Mesenchymal stem cell (in vitro differentiated cells and primary cell): ENCODE measurements around the gene FBXO42.
A peak's percentile ranks its signal among the peaks of the same experiment; 100 is the strongest.

Experiments used
- DNase-seq: peaks from one replicate; pipeline ENCODE4 v3.0.0-alpha.2; 2013
- H2AFZ ChIP-seq: one replicate; pipeline ENCODE4 v1.6.1; 2013; ENCODE audit warnings: low read depth, mild to moderate bottlenecking, control low read depth, inconsistent platforms, low read length, moderate library complexity
- H2AK5ac ChIP-seq: 2 replicates; pipeline ENCODE4 v1.6.1; 2013; ENCODE audit warnings: low read length, moderate library complexity, mild to moderate bottlenecking, inconsistent platforms; ENCODE audit not compliant: severe bottlenecking
- H2BK120ac ChIP-seq: one replicate; pipeline ENCODE4 v1.6.1; 2013; ENCODE audit warnings: low read depth, mild to moderate bottlenecking, inconsistent platforms, low read length, moderate library complexity
- H2BK12ac ChIP-seq, 2 experiments: one replicate each; pipeline ENCODE4 v1.6.1; 2013; ENCODE audit warnings: inconsistent platforms in 2 of 2, low read length in 2 of 2, mild to moderate bottlenecking in 2 of 2, moderate library complexity in 2 of 2, control low read depth in 1 of 2
- H2BK15ac ChIP-seq: one replicate; pipeline ENCODE4 v1.6.1; 2013; ENCODE audit warnings: mild to moderate bottlenecking, low read depth, inconsistent platforms; ENCODE audit not compliant: poor library complexity, severe bottlenecking
- H2BK5ac ChIP-seq: 2 replicates; pipeline ENCODE4 v1.6.1; 2013; ENCODE audit warnings: low read depth, mild to moderate bottlenecking, low read length, control low read depth, inconsistent platforms; ENCODE audit not compliant: poor library complexity, severe bottlenecking
- H3K14ac ChIP-seq, 2 experiments: one replicate each; pipeline ENCODE4 v1.6.1; 2013; ENCODE audit warnings: inconsistent platforms in 2 of 2, low read length in 2 of 2, control low read depth in 1 of 2, mild to moderate bottlenecking in 1 of 2, moderate library complexity in 1 of 2
- H3K18ac ChIP-seq, 2 experiments: one replicate each; pipeline ENCODE4 v1.6.1; 2013; ENCODE audit warnings: inconsistent platforms in 2 of 2, low read length in 2 of 2, control low read depth in 1 of 2, low read depth in 1 of 2, mild to moderate bottlenecking in 1 of 2
- H3K23ac ChIP-seq, 2 experiments: one replicate each; pipeline ENCODE4 v1.6.1; 2013; ENCODE audit warnings: inconsistent platforms in 2 of 2, low read length in 2 of 2, mild to moderate bottlenecking in 2 of 2, moderate library complexity in 2 of 2, control low read depth in 1 of 2
- H3K27ac ChIP-seq: 2 replicates; pipeline ENCODE4 v1.5.1; 2013; ENCODE audit warnings: mild to moderate bottlenecking, moderate library complexity, low read length, control low read depth, inconsistent platforms; ENCODE audit not compliant: poor library complexity, severe bottlenecking
- H3K27me3 ChIP-seq, 2 experiments: 2 replicates each; pipeline versions ENCODE4 v1.6.1 to v1.7.0; 2013; ENCODE audit warnings: low read length in 2 of 2, mild to moderate bottlenecking in 2 of 2, moderate library complexity in 2 of 2, control low read depth in 1 of 2, inconsistent platforms in 1 of 2; ENCODE audit not compliant: control insufficient read depth in 1 of 2, insufficient read depth in 1 of 2
- H3K36me3 ChIP-seq, 2 experiments: 2 replicates each; pipeline versions ENCODE4 v1.6.1 to v1.7.0; 2013; ENCODE audit warnings: low read length in 2 of 2, control low read depth in 1 of 2, inconsistent platforms in 1 of 2, low read depth in 1 of 2, mild to moderate bottlenecking in 1 of 2; ENCODE audit not compliant: insufficient read depth in 2 of 2, control insufficient read depth in 1 of 2
- H3K4ac ChIP-seq, 2 experiments: one replicate each; pipeline ENCODE4 v1.6.1; 2013; ENCODE audit warnings: inconsistent platforms in 2 of 2, low read length in 2 of 2, mild to moderate bottlenecking in 2 of 2, moderate library complexity in 2 of 2, control low read depth in 1 of 2, low read depth in 1 of 2
- H3K4me1 ChIP-seq: 2 replicates; pipeline ENCODE4 v1.6.1; 2013; ENCODE audit warnings: low read depth, low read length, control low read depth; ENCODE audit not compliant: control insufficient read depth, insufficient read depth
- H3K4me2 ChIP-seq: 2 replicates; pipeline ENCODE4 v1.6.1; 2013; ENCODE audit warnings: low read length, mild to moderate bottlenecking, inconsistent platforms; ENCODE audit not compliant: poor library complexity, severe bottlenecking
- H3K4me3 ChIP-seq, 2 experiments: 2 replicates each; pipeline versions ENCODE4 v1.5.1 to v1.7.0; 2013; ENCODE audit warnings: low read length in 2 of 2, mild to moderate bottlenecking in 2 of 2, control low read depth in 1 of 2, low read depth in 1 of 2; ENCODE audit not compliant: insufficient read depth in 1 of 2
- H3K79me1 ChIP-seq: replicated peaks from 2 replicates; pipeline ENCODE4 v1.6.1; 2013; ENCODE audit warnings: mild to moderate bottlenecking, control low read depth, low read length, inconsistent platforms; ENCODE audit not compliant: poor library complexity, severe bottlenecking
- H3K9ac ChIP-seq: 2 replicates; pipeline ENCODE4 v1.7.0; 2013; ENCODE audit warnings: mild to moderate bottlenecking, low read length, moderate library complexity
- H3K9me3 ChIP-seq: 2 replicates; pipeline ENCODE4 v1.7.0; 2013; ENCODE audit warnings: mild to moderate bottlenecking, low read length; ENCODE audit not compliant: control insufficient read depth
- H4K8ac ChIP-seq: one replicate; pipeline ENCODE4 v1.6.1; 2013; ENCODE audit warnings: inconsistent platforms, mild to moderate bottlenecking, low read length, moderate library complexity
- H4K91ac ChIP-seq: one replicate; pipeline ENCODE4 v1.6.1; 2013; ENCODE audit warnings: mild to moderate bottlenecking, low read length, inconsistent platforms
- WGBS: methylation state at CpG from one replicate; pipeline ENCODE4 v1.1.7; 2013; ENCODE audit warnings: mixed read lengths; 5-methylcytosine and 5-hydroxymethylcytosine counted together

FBXO42 gene

DNA sequence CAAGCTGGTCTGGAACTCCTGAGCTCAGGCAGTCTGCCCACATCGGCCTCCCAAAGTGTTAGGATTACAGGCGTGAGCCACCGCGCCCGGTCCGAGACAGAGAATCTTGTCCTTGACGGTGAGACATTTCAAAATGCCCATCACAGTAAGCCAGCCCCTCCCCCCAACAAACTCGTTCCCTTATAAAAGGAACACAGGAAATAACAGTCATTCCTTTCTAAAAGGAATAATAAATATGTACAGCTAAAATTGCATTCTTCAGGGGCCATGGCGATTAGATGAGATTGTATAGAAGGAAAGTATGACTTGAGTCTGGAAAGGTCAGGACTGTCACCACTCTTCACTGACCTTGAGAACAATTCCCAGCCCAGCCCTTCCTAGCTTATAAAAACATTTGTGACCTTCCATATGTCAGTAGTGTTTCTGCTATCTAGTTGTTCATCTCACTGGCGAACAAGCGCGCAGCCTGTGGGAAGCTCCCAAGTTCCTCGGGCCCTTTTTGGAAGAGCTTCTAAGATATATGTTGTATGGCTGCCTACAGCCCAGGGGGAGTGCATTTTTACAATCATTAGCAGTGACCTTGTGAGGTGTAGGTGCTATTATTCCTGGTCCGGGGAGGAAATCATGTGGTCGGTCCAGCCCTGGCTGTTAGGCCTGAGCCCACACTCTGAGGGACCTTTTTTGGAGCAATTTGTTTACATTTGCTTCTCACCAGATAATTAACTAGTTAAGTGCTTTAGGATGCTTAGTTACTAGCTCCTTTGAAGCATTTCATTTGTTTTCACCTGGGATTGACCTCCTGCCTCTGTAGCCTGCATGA is 23.5 kb upstream of the FBXO42 start:
- no peak overlapping the region for H2AK5ac ChIP-seq
- peaks cover 32% of the 10 kb centered on the region for H3K4me1 ChIP-seq
- H3K23ac ChIP-seq = no peak overlapping the region
- H3K79me1 ChIP-seq = no peaks in the 10 kb centered on the region
- H3K36me3 ChIP-seq = peaks cover 5 to 15% of the 10 kb centered on the region in 2 experiments
- peak overlapping the region; percentile 33 for H2BK5ac ChIP-seq
- peak overlapping the region; percentile 73 to 88 for H2BK12ac ChIP-seq
- no peak overlapping the region for H2AFZ ChIP-seq
- H2BK120ac ChIP-seq = peak overlapping the region; percentile 11
- H3K4me3 ChIP-seq = no peak overlapping the region
- no peak overlapping the region for H3K9ac ChIP-seq
- H3K4ac ChIP-seq = peak overlapping the region in 1 of 2 experiments; percentile 24
- H4K91ac ChIP-seq = peak overlapping the region; percentile 59
- peak overlapping the region; percentile 9 for H4K8ac ChIP-seq
- H3K14ac ChIP-seq = no peak overlapping the region
- H3K18ac ChIP-seq = peak overlapping the region; percentile 72 to 75
- H3K27me3 ChIP-seq = no peaks in the 10 kb centered on the region
- H3K4me2 ChIP-seq = peak overlapping the region; percentile 42
- no peak overlapping the region for H2BK15ac ChIP-seq
- no peaks in the 10 kb centered on the region for H3K9me3 ChIP-seq
- peak; percentile 82 for DNase-seq
- WGBS = 5% methylated on average over 13 of the region's 15 CpGs
- H3K27ac ChIP-seq = peak overlapping the region; percentile 89

DNA sequence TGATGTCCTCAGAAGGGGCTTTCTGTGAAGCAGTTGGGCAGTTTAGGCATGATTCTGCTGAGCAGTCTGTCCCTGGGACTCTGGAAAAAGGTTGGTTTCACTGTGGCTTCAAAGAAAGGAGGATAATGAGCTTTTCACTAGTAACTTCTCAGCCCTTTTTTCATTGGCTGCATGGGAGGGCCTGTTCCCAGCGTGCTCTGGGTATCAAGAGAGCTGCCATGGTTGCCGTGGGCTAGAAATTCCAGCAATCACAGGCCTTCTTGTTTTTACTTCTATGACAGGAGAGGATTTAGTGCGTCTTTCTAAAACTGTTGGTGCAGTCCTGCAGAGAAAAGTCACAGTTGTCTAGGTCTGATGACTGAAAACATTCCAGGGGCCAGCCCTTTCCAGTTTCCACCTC is 22.0 kb upstream of the FBXO42 start:
- H3K4me1 ChIP-seq = peaks cover 32% of the 10 kb centered on the region
- no peak overlapping the region for H2AFZ ChIP-seq
- H3K4me3 ChIP-seq = no peak overlapping the region
- H2BK15ac ChIP-seq = peak overlapping the region; percentile 36
- no peaks in the 10 kb centered on the region for H3K79me1 ChIP-seq
- no peak overlapping the region for H3K14ac ChIP-seq
- H4K8ac ChIP-seq = no peak overlapping the region
- no peak overlapping the region for H3K4me2 ChIP-seq
- peak overlapping the region; percentile 77 for H3K27ac ChIP-seq
- H2BK5ac ChIP-seq = no peak overlapping the region
- H3K18ac ChIP-seq = peak overlapping the region; percentile 53 to 61
- H3K9me3 ChIP-seq = no peaks in the 10 kb centered on the region
- 55% methylated on average over 3 of the region's 3 CpGs for WGBS
- H3K23ac ChIP-seq = no peak overlapping the region
- H2AK5ac ChIP-seq = peak overlapping the region; percentile 5
- H3K4ac ChIP-seq = no peak overlapping the region
- H3K9ac ChIP-seq = no peak overlapping the region
- H3K27me3 ChIP-seq = no peaks in the 10 kb centered on the region
- H3K36me3 ChIP-seq = peaks cover 5 to 9% of the 10 kb centered on the region in 2 experiments
- no peak overlapping the region for H4K91ac ChIP-seq
- peak overlapping the region in 1 of 2 experiments; percentile 29 for H2BK12ac ChIP-seq
- DNase-seq = peak; percentile 38
- peak overlapping the region; percentile 54 for H2BK120ac ChIP-seq

DNA sequence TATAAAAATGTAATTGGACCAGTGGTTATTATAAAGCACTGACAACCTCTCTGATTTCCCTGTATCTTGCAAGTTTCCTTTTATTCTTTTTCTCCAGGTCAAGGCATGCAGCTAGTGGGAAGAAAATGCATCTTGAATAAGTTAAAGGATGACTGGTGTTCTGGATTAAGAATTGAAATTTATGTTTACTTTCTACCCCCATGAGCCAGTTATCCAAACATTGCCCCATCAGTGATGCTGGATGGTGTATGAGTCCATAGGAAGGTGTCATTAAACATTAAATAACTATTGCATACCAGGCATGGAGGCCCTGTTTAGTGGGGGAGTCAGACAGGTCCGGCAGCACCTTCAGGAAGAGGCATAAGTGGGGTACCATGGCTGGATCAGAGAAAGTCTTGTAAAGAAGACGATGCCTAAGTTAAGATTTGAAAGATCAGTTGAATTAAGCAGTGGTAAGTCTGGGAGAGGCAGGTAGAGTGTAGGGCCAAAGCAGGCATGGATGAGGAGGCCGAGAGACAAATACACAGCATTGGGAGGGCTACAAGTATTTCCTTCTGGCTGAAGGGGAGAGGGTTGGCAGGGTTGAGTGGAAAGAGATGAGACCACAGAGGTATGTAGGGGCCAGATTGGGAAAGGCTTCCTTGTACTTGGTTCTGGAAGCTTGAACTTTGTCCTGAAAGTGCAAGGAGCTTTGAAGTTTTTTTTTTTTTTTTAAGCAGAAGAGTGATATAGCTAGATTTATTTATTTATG is 20.4 kb upstream of the FBXO42 start:
- peaks cover 30% of the 10 kb centered on the region for H3K4me1 ChIP-seq

DNA sequence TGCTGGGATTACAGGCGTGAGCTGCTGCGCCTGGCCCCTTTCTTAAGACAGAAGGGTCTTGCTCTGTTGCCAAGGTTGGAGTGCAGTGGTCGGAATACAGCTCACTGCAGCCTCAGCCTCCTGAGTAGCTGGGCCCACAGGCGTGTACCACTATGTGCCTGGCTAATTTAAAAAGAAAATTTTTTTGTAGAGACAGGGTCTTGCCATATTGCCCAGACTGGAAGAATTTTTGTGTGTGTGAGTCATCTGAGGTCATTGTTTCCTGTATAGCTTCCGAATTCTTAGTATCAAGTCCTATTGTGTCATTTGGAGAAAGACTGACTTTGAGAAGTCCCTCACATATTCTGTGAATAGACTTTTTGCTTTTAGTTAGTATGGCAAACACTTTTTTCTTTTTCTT is 19.4 kb upstream of the FBXO42 start:
- no peak overlapping the region for H3K18ac ChIP-seq
- H3K9me3 ChIP-seq = no peaks in the 10 kb centered on the region
- no peak overlapping the region for H2AFZ ChIP-seq
- peak; percentile 79 for DNase-seq
- no peak overlapping the region for H3K4ac ChIP-seq
- H3K27ac ChIP-seq = peak overlapping the region; percentile 91
- no peak overlapping the region for H2BK120ac ChIP-seq
- H3K14ac ChIP-seq = no peak overlapping the region
- H2AK5ac ChIP-seq = no peak overlapping the region
- WGBS = 39% methylated on average over 5 of the region's 5 CpGs
- H3K36me3 ChIP-seq = peaks cover 0 to 5% of the 10 kb centered on the region in 2 experiments
- H4K91ac ChIP-seq = no peak overlapping the region
- no peaks in the 10 kb centered on the region for H3K27me3 ChIP-seq
- no peak overlapping the region for H3K9ac ChIP-seq
- H2BK12ac ChIP-seq = no peak overlapping the region
- peak overlapping the region; percentile 59 for H4K8ac ChIP-seq
- H3K23ac ChIP-seq = no peak overlapping the region
- H3K4me1 ChIP-seq = peaks cover 26% of the 10 kb centered on the region
- no peaks in the 10 kb centered on the region for H3K79me1 ChIP-seq
- H3K4me3 ChIP-seq = no peak overlapping the region
- H2BK5ac ChIP-seq = no peak overlapping the region
- H3K4me2 ChIP-seq = peak overlapping the region; percentile 34
- H2BK15ac ChIP-seq = no peak overlapping the region

More for the DNA sequence above, 20.4 kb upstream of the FBXO42 start:
- no peak overlapping the region for H4K91ac ChIP-seq
- no peaks in the 10 kb centered on the region for H3K9me3 ChIP-seq
- peak overlapping the region in 1 of 2 experiments; percentile 7 for H3K4ac ChIP-seq
- no peaks in the 10 kb centered on the region for H3K79me1 ChIP-seq
- H2BK12ac ChIP-seq = peak overlapping the region in 1 of 2 experiments; percentile 6
- H3K27me3 ChIP-seq = no peaks in the 10 kb centered on the region
- no peak for DNase-seq
- no peak overlapping the region for H3K23ac ChIP-seq
- H3K4me2 ChIP-seq = peak overlapping the region; percentile 24
- peaks cover 0 to 5% of the 10 kb centered on the region in 2 experiments for H3K36me3 ChIP-seq
- no peak overlapping the region for H3K14ac ChIP-seq
- H3K4me3 ChIP-seq = no peak overlapping the region
- H2AFZ ChIP-seq = no peak overlapping the region
- no peak overlapping the region for H3K9ac ChIP-seq
- H2BK5ac ChIP-seq = no peak overlapping the region
- peak overlapping the region; percentile 91 for H3K27ac ChIP-seq
- peak overlapping the region; percentile 74 for H2AK5ac ChIP-seq
- no peak overlapping the region for H2BK15ac ChIP-seq
- peak overlapping the region in 1 of 2 experiments; percentile 46 for H3K18ac ChIP-seq
- WGBS = 87% methylated on average over 3 of the region's 3 CpGs
- H4K8ac ChIP-seq = no peak overlapping the region
- H2BK120ac ChIP-seq = no peak overlapping the region
